Peyer's patch (tissue), 4 donors: ENCODE measurements around the gene TOMM22.

Source experiments
- CTCF ChIP-seq, 6 experiments: fragments of 450-650 bp in 4 of 6; fragments of 200-600 bp in 2 of 6; sonication (generic) in 1 of 6; IDR thresholded peaks; one replicate each; pipeline ENCODE4 v1.5.1; 2017 to 2019; ENCODE audit warnings: antibody characterized with exemption in 6 of 6, mild to moderate bottlenecking in 3 of 6, moderate library complexity in 1 of 6
- POLR2A ChIP-seq, 2 donors: fragments of 450-650 bp; IDR thresholded peaks; one replicate each; pipeline ENCODE4 v1.5.1; 2017; ENCODE audit warnings: antibody characterized with exemption in 2 of 2, mild to moderate bottlenecking in 2 of 2, moderate library complexity in 2 of 2

GRCh38 chr22:38707346-38707745 is 25.6 kb downstream of the TOMM22 start:
- TF ChIP-seq CTCF (IDR thresholded peaks at IDR 0.05) = no peak
- peak in 1 of 2 donors; percentile 70 for TF ChIP-seq POLR2A (IDR thresholded peaks at IDR 0.05)
